ENCODE data around the gene BRD3. TPM values are rescaled to one million over a fixed set of nuclear protein-coding genes. Genes with fewer than 3 reads are reported as not detected.
A peak's percentile ranks its signal among the peaks of the same experiment; 100 is the strongest.
"Not testable (repeated sequence)": the region's sequence is repeated elsewhere in the genome, so short reads cannot be mapped to it uniquely, and the experiment has no call there.

BRD3 gene
- 4.6 and 5.5 TPM in 2 replicates for total RNA-seq (2014; rRNA removed; shearing (Covaris generic))

DNA sequence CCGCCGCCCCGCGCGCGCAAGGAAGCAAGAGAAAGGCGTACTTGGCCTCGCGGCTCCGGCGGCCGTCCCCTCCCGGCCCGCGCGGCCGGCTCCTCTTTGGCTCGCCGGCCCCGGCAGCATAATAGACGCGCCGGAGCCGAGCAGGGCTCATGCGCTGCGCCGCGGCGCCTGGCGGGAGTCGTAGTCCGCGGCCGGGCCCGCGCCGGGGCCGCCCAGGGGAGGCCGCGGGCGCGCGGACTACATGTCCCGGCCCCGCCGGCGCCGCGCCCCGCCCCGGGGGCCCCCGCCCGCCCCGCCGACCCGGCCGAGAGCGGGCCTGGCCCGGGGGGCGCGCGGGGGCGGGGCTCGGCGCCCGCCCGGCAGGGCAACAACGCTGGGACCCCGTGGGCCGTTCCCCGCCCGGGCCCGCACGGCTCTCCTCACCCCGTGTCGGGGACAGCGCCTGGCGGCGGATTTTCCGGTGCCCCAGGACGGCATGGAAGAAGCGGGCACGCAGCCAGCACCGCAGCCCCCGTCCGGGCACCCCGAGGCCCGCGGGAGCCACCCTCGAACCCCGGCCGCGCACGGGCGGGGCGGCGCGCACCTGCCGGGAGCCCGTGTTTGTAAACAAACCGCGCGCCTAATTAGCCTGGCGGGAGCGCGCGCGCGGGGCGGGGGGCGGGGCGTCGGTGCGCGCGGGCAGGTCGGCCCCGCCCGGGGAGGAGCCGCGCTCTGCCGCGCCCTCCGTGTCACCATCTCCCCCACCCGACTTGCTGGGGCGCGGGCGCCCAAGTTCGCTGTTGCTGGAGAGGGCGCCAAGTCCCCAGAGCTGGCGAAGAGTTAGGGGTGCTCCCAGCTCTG, at the start of gene BRD3:
Gene BRD3 (minus strand): TSS at position 123 of the 840 bp plus-strand sequence. CDS start 14,549 bp downstream, outside the sequence.
- DNase-seq (ENCODE audit: low read depth): peak; percentile 88

DNA sequence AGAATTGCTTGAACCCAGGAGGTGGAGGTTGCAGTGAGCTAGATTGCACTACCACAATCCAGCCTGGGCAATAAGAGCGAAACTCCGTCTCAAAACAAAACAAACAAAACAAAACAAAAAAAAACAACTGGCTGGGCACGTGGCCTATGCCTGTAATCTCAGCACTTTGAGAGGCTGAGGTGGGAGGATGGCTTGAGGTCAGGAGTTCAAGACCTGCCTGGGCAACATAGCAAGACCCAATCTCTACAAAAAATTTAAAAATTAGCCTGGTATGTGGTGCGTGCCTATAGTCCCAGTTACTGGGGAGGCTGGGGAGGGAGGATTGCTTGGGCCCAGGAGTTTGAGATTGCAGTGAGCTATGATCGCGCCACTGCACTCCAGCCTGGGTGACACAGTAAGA, 44.7 kb upstream of the BRD3 start:
- DNase-seq (ENCODE audit: low read depth): no peak

DNA sequence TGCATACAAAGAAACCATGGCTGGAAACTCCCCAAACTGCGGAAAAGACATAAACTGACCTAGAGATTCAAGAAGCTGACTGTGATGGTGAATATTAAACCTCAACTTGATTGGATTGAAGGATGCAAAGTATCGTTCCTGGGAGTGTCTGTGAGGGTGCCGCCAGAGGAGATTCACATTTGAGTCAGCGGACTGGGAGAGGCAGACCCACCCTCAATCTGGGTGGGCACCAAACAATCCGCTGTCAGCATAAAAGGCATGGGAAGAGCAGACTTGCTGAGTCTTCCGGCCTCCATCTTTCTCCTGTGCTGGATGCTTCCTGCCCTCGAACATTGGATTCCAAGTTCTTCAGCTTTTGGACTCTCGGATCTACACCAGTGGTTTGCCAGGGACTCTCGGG, 43.2 kb upstream of the BRD3 start:
- no peak for DNase-seq (ENCODE audit: low read depth)

DNA sequence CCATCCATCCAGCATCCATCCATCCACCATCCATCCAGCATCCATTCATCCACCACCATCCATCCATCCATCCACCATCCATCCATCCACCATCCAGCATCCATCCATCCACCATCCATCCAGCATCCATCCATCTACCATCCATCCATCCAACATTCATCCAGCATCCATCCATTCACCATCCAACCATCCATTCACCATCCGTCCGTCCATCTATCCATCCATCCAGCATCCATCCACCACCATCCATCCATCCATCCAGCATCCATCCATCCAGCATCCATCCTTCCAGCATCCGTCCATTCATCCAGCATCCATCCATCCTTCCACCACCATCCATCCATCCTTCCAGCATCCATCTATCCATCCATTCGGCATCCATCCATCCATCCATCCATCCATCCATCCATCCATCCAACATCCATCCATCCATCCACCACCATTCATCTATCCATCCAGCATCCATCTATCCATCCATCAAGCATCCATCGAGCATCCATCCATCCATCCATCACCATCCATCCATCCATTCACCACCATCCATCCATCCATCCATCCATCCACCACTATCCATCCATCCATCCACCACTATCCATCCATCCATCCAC, 35.7 kb upstream of the BRD3 start:
- DNase-seq (ENCODE audit: low read depth): no peak

DNA sequence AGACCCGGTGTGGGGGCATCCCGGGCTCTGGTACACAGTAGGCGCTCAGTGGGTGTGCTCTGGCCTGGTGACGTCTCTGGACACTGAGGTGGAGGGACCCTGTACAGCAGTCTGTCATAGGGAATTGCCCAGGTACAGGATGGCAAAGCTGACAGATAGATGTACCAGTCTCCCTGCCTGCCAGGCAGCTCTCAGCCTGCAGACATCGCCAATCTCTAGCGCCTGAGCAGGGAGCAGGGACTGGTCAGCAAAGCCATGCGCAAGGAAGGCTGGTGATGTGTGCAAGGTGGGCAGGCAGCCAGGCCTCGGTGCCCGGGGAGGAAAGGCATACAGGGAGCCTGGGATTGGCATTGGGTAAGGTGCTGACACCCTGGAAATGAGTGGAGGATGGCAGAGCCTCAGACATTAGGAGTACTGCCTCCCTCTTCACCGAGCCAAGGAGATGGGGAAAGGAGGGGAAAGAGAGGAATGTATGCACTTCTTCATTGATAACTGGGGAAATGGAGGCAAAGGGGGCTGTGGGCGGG, 33.9 kb upstream of the BRD3 start:
- no peak for DNase-seq (ENCODE audit: low read depth)

DNA sequence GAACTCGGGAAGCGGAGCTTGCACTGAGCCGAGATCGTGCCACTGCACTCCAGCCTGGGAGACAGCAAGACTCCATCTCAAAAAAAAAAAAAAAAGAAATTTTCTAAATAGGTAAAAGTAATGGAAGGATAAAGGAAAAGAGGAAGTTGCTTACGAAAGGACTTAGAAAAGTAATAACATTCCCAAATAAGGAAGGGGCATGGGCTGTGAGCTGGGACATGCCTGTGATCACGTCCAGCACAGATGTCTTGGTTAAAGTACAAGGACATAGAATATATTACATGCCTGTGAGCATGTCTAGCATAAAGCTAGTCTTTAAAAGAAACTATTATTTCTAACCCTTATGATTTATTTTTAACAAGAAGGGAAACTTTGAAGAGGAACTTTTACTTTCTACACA, 33.3 kb upstream of the BRD3 start:
- DNase-seq (ENCODE audit: low read depth): not testable (repeated sequence)

DNA sequence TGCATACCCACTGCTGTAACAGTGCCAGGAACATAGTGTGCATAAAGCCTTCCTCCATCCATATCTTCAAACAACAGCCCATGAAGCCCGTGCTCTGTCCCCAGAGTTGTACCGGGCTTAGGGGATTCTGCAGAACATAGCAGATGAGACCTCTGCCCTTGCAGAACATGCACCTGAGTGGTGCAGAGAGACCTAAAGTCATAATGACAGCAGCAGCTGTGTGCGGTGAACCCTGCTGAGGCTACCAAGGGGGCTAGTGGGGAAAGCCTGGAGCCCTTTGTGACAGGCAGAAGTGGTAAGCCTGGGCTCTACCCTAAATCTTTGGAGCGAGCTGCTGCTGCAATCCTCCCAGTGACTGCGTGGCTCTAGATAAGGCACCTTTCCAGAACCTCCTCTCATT, 32.2 kb upstream of the BRD3 start:
- no peak for DNase-seq (ENCODE audit: low read depth)

DNA sequence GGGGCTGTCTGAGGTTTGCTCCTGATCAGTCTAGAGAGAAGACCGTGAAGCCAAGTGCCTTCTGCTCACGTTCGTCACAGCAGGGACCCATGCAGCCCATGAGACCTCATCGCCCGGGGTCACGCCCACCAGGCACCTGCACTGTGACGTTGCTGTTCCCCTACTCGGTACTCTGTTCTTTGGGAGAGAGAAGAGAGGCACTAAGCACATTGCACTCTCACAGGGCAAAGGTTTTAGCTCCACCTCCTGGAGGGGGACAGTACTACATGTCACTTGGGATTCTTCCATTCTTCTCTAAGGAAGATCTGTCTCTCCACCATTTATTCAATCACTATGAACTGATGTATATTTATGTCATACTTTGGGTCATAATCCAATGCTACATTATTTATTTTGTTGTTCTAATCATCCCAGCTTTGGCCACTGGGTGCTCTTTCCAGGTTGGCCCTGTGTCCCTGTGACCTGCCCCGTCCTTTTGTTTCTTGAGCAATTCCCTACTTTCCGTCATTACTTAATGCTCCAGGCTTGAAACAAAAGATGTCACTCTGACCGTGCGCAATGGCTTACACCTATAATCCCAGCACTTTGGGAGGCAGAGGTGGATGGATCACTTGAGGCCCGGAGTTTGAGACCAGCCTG, 31.4 kb upstream of the BRD3 start:
- DNase-seq (ENCODE audit: low read depth): peak; percentile 44

DNA sequence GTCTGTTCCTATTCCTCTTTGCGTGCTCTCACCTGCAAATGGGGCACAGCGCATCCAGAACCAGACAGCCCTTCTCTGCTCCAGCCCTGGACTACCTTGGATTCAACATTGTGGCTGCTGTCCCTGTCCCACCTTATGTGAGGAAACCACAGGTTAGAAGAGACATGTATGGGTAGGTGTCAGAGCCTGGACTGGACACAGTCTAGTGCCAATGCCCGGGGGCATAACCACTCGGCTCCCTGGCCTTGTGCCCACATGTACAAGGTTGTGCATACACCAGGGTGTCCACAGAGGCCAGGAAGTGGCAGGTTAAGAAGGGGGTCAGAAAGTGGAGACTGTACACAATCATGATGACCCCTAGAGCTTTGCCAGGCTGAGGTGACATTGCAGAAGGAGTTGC, 22.1 kb upstream of the BRD3 start:
- DNase-seq (ENCODE audit: low read depth): no peak

DNA sequence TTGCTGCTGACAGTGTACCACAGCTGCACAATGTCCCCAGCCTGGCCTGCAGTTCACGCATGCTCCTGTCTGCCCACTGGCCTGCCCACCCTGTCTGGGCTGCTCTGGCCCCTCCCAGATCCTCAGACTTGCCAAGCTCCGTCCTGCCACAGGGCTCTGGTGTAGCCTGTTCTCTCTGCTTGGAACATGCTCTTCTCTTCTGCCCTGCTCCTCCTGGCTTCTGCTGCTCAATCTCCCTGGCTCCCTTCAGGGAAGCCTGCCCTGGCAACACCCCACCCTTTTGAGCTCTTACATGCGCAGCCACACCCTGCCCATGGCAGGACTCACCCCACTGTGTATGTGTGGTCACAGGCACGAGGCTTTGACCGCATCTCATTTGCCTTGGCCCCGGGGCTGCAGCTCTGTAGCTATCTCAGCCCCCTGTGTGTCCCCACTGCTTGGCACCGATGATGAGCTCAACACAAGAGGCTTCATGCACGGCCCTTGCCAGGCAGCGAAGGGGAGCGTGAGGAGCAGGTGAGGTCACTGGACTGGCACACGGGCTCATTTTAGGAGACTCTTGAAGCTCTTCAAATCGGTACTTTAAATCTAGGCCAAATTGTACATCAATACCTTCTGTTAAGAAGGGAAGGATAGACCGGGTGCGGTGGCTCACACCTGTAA, 20.4 kb upstream of the BRD3 start:
- peak; percentile 21 for DNase-seq (ENCODE audit: low read depth)

DNA sequence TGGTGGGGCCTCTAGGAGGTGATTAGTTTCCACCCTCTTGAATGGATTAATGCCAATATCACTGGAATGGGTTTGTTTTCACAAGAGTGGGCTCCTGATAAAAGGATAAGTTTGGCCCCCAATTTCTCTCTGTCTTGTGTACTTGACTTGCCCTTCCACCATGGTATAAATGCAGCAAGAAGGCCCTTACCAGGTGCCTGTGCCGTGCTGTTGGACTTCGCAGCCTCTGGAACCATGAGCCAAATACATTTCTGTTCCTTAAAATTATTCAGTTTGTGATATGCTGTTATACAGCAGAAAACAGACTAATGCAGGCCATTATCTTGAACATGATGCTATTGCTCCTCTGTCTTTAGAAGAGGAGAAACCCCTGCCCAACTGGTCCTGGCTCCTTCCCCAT, 17.8 kb upstream of the BRD3 start:
- no peak for DNase-seq (ENCODE audit: low read depth)

DNA sequence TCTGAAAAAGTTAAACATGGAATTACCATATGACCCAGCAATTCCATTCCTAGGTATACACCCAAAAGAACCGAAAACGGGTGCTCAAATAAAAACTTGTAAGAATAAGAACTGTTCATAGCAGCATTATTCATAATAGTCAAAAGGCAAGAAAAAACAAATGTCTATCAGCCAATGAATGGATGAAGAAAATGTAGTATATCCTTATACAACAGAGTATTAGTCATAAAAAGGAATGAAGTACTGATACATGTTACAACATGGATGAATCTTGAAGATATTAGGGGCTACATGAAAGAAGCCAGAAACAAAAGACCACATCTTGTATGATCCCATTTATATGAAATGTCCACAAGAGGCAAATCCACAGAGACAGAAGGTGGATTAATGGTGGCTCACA, 15.6 kb upstream of the BRD3 start:
- DNase-seq (ENCODE audit: low read depth): no peak

DNA sequence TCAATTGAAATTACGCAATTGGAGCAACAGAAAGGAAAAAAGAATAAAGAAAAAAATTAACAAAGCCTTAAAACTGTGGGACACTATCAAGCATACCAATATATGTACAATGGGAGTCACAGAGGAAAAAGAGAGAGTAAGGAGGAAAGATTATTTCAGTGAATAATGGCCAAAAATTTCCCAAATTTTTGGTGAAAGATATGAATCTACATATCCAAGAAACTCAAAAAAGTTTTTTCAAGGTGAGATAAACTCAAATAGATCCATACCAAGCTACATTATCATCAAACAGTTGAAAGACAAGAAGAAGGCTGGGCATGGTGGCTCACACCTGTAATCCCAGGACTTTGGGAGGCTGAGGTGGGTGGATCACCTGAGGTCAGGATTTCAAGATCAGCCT, 8.8 kb upstream of the BRD3 start:
- no peak for DNase-seq (ENCODE audit: low read depth)

DNA sequence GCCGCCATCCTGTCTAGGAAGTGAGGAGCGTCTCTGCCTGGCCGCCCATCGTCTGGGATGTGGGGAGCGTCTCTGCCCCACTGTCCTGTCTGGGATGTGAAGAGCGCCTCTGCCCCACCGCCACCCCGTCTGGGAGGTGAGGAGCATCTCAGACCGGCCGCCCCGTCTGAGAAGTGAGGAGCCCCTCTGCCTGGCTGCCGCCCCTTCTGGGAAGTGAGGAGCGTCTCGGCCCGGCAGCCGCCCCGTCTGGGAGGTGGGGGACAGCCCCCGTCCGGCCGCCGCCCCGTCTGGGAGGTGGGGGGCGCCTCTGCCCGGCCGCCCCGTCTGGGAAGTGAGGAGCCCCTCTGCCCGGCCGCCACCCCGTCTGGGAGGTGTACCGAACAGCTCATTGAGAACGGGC, 7.9 kb upstream of the BRD3 start:
- DNase-seq (ENCODE audit: low read depth): not testable (repeated sequence)

DNA sequence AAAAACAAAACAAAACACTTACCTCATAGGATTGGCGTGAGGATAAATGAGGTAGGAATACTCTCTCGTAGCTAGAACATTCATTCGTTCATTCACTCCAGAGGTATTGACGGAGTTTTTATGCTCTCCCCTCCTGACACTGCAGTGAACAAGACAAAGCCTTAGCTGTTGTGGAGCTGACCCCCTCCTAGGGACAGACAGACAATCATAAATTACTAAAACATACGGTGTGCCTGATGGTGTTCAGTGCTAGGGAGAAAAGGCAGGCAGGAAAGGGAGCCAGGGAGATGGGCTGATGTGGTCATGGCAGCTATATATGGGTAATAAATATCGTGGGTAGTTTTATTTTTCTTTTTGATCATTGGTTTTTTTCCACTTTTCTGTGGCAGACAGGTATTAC, 5.7 kb upstream of the BRD3 start:
- no peak for DNase-seq (ENCODE audit: low read depth)

DNA sequence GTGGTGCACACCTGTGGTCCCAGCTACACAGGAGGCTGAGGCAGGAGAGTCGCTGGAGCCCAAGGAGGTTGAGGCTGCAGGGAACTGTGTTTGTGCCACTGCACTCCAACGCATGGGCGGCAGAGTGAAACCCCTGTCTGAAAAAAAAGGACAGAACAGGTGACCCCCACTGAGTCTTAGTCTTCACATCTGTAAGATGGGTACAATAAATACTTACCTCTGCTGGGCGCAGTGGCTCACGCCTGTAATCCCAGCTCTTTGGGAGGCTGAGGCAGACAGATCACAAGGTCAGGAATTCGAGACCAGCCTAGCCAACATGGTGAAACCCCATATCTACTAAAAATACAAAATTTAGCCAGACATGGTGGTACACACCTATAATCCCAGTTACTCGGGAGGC, 4.9 kb upstream of the BRD3 start:
- DNase-seq (ENCODE audit: low read depth): not testable (repeated sequence)

DNA sequence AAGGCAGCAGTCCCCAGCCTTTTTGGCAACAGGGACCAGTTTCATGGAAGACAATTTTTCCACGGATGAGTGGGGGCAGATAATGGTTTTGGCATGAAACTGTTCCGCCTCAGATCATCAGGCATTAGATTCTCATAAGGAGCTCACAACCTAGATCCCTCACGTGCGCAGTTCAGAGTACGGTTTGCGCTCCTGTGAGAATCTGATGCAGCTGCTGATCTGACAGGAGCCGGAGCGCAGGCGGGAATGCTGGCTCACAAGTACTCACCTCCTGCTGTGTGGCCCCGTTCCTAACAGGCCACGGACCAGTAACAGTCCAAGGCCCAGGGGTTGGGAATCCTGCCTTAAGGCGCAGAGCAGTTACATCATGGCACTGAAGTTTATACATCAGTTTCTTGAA, 3.3 kb upstream of the BRD3 start:
- DNase-seq (ENCODE audit: low read depth): no peak

DNA sequence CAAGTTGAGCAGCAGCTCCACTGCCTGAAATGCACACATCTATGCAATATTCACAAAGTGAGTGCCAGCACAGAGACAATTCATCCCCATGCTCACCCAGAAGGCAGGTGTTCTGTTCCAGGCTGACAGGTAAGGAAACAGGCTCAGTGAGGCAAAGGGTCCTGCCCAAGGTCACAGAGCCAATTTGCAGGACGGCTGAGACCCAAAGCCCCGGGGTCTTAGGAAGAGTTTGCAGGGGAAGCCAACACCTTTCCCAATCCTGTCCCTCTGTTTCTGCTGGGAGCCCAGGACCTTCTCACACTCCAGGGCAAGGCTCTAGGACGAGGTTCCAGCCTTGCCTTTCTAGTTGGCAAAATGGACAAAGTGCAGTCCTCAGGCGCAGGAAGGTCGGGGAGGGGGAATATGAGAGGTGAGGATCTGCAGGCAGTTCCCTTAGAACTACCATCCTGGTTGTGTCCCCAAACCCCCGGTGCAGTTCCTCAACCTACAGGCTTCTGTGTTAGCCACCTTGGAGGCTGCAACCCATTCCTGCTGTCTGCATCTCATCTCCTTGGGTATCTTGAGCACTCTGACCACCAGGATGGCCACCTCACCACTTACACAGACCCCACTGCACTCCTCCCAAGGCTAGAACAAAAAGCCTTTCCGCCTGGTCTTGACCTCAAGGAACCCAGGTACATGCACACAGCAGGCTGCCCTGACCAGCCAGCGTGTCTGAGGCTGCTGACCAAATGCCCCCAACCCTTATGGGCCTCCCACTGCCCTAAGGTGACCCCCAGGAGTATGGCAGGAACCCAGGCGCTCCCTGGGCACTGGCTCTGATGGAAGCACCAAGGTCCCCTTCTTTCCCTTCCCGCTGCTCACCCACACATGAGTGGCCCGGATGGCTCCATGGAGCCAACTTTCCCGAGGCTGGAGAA, 1.9 kb upstream of the BRD3 start:
- DNase-seq (ENCODE audit: low read depth): no peak

DNA sequence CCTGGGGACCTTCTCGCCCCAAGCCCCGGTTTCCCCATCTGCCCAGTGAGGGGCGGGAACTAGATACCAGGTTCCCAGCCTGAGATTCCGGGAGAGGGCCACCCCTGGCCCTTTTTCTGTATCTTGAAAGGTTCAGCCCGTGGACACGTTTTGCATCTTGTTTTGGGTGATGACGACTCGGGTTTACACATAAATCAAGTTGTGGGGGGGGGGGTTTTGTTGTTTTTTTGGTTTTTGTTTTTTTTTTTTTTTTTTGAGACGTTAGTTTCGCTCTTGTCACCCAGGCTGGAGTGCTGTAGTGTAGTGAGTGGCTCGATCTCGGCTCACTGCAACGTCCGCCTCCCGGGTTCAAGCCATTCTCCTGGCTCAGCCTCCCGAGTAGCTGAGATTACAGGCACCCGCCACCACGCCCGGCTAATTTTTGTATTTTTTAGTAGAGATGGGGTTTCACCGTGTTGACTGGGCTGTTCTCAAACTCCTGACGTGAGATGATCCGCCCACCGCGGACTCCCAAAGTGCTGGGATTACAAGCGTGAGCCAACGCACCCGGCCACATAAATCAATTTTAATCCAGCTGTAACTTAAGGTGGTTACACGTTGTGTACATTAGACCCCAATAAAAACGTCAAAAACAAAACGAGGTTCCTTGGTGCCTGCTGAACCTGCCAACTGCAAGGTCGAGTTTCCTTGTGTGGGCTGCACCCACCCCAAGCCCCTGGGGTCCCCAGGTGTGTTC, 1.1 kb upstream of the BRD3 start:
- DNase-seq (ENCODE audit: low read depth): peak; percentile 58
